Smooth muscle cell (in vitro differentiated cells): Measurements from ENCODE around the gene NFILZ. TPM values are rescaled to one million over a fixed set of nuclear protein-coding genes. Genes with fewer than 3 reads are reported as not detected.
"Not testable (repeated sequence)": the region's sequence is repeated elsewhere in the genome, so short reads cannot be mapped to it uniquely, and the experiment has no call there.

Experiments used
- DNase-seq: peaks from one replicate; lab custom pipeline; 2025; ENCODE audit not compliant: unreplicated experiment; lab: John Stamatoyannopoulos, UW
- H2AFZ ChIP-seq: fragments of 200-600 bp; sonication (generic); 2 replicates; pipeline ENCODE4 v1.6.0; 2016; ENCODE audit warnings: antibody characterized with exemption, low read depth, mild to moderate bottlenecking
- H3F3A ChIP-seq: fragments of 200-600 bp; sonication (generic); 2 replicates; pipeline ENCODE4 v1.6.0; 2017; ENCODE audit warnings: antibody characterized with exemption, low read depth
- H3K27ac ChIP-seq: fragments of 200-600 bp; sonication (generic); 2 replicates; pipeline ENCODE4 v1.5.1; 2016; ENCODE audit warnings: low read depth, mild to moderate bottlenecking
- H3K27me3 ChIP-seq: fragments of 200-600 bp; sonication (generic); 2 replicates; pipeline ENCODE4 v1.6.1; 2016; ENCODE audit warnings: low read depth, mild to moderate bottlenecking
- H3K36me3 ChIP-seq: fragments of 200-600 bp; sonication (generic); 2 replicates; pipeline ENCODE4 v1.5.1; 2016; ENCODE audit warnings: low read depth
- H3K4me1 ChIP-seq: fragments of 200-600 bp; sonication (generic); 2 replicates; pipeline ENCODE4 v1.5.1; 2016; ENCODE audit warnings: low read depth
- H3K4me2 ChIP-seq: fragments of 200-600 bp; sonication (generic); 2 replicates; pipeline ENCODE4 v1.6.0; 2016; ENCODE audit warnings: mild to moderate bottlenecking
- H3K4me3 ChIP-seq: fragments of 200-600 bp; sonication (generic); 2 replicates; pipeline ENCODE4 v1.5.1; 2016; ENCODE audit warnings: mild to moderate bottlenecking
- H3K79me2 ChIP-seq: fragments of 200-600 bp; sonication (generic); 2 replicates; pipeline ENCODE4 v1.6.0; 2016; ENCODE audit warnings: low read depth, mild to moderate bottlenecking
- H3K9ac ChIP-seq: fragments of 200-600 bp; sonication (generic); 2 replicates; pipeline ENCODE4 v1.6.0; 2016; ENCODE audit warnings: low read depth
- H3K9me3 ChIP-seq: fragments of 200-600 bp; sonication (generic); replicated peaks from 2 replicates; pipeline ENCODE4 v1.5.1; 2016; ENCODE audit warnings: low read depth
- H4K20me1 ChIP-seq: fragments of 200-600 bp; sonication (generic); 2 replicates; pipeline ENCODE4 v1.6.0; 2016; ENCODE audit warnings: low read depth
- CTCF ChIP-seq: fragments of 200-600 bp; sonication (generic); IDR thresholded peaks from 2 replicates; pipeline ENCODE4 v1.5.1; 2017; ENCODE audit warnings: borderline replicate concordance, mild to moderate bottlenecking, antibody characterized with exemption; ENCODE audit not compliant: insufficient read depth, poor library complexity, severe bottlenecking
- WGBS: methylation state at CpG from one replicate; pipeline ENCODE4 v1.1.7; 2016; ENCODE audit warnings: low lambda C conversion rate; 5-methylcytosine and 5-hydroxymethylcytosine counted together
- polyA plus RNA-seq: library from polyadenylated mRNA; unstranded; fragments of >200 nt; fragmentation: Nextera tagmentation; extraction: Ambion mirVana; gene quantifications from 2 replicates; pipeline ENCODE4 v1.2.1, GENCODE V29; 2016
- total RNA-seq: library from RNA; depleted of rRNA; stranded (reverse); fragments of >200 nt; gene quantifications from 2 replicates; pipeline ENCODE4 v1.2.3, GENCODE V29; 2014

The NFILZ gene
- total and polyA plus RNA-seq, 2 experiments from 2014 or later, result not detected

- TF ChIP-seq CTCF, result no peak
- 91% methylated on average over 6 of the region's 6 CpGs for WGBS
- H3K9ac ChIP-seq, result no peak overlapping the region
- no peak for DNase-seq
- no peaks in the 10 kb centered on the region for H3K79me2 ChIP-seq
- no peak overlapping the region for H3K27ac ChIP-seq
- H3F3A ChIP-seq, result peaks cover 4% of the 10 kb centered on the region
- no peaks in the 10 kb centered on the region for H3K4me1 ChIP-seq
- H3K36me3 ChIP-seq, result no peaks in the 10 kb centered on the region
- no peaks in the 10 kb centered on the region for H3K9me3 ChIP-seq
- H3K4me3 ChIP-seq, result no peak overlapping the region
- no peaks in the 10 kb centered on the region for H3K27me3 ChIP-seq
- no peak overlapping the region for H2AFZ ChIP-seq
- H4K20me1 ChIP-seq, result no peaks in the 10 kb centered on the region
- H3K4me2 ChIP-seq, result no peak overlapping the region
Observed at GRCh38 chr19:8616861-8617260, 13.6 kb upstream of the NFILZ start.

- not testable (repeated sequence) for H3K4me1 ChIP-seq, H3K4me2 ChIP-seq, H3K27me3 ChIP-seq, H3K4me3 ChIP-seq, H3K9ac ChIP-seq, H2AFZ ChIP-seq, H3K27ac ChIP-seq, H3K36me3 ChIP-seq, H3K79me2 ChIP-seq, H4K20me1 ChIP-seq, H3F3A ChIP-seq, H3K9me3 ChIP-seq, DNase-seq
- 78% methylated on average over 15 of the region's 15 CpGs for WGBS
Observed at GRCh38 chr19:8617325-8617724, 13.1 kb upstream of the NFILZ start.

GRCh38 chr19:8617984-8618383 lies 12.4 kb upstream of the NFILZ start:
- no peak for TF ChIP-seq CTCF
- no peak overlapping the region for H3K27ac ChIP-seq

GRCh38 chr19:8618751-8619150 lies 11.7 kb upstream of the NFILZ start:
- no peak for TF ChIP-seq CTCF
- H3K9me3 ChIP-seq, result no peaks in the 10 kb centered on the region
- no peak overlapping the region for H3K4me2 ChIP-seq
- H3K4me3 ChIP-seq, result no peak overlapping the region
- H4K20me1 ChIP-seq, result no peaks in the 10 kb centered on the region
- no peaks in the 10 kb centered on the region for H3K4me1 ChIP-seq
- H3K27me3 ChIP-seq, result no peaks in the 10 kb centered on the region
- H3K27ac ChIP-seq, result no peak overlapping the region
- no peak for DNase-seq
- H3F3A ChIP-seq, result peaks cover 4% of the 10 kb centered on the region
- 51% methylated on average over 8 of the region's 8 CpGs for WGBS
- H3K36me3 ChIP-seq, result no peaks in the 10 kb centered on the region
- no peak overlapping the region for H3K9ac ChIP-seq
- no peaks in the 10 kb centered on the region for H3K79me2 ChIP-seq
- H2AFZ ChIP-seq, result no peak overlapping the region

More at GRCh38 chr19:8617984-8618383, 12.4 kb upstream of the NFILZ start:
- Histone ChIP-seq H3F3A (peaks cover 4% of the 10 kb centered on the region), H3K9me3 (no peaks in the 10 kb centered on the region), H3K9ac (no peak overlapping the region), H2AFZ (no peak overlapping the region), H3K4me2 (no peak overlapping the region), H3K4me1 (no peaks in the 10 kb centered on the region), H3K79me2 (no peaks in the 10 kb centered on the region), H3K27me3 (no peaks in the 10 kb centered on the region), H3K4me3 (no peak overlapping the region), H4K20me1 (no peaks in the 10 kb centered on the region), H3K36me3 (no peaks in the 10 kb centered on the region)
- WGBS, result 94% methylated on average over 4 of the region's 4 CpGs
- DNase-seq, result no peak
